Measurements from ENCODE around the gene TMEM182.
A peak's percentile ranks its signal among the peaks of the same experiment; 100 is the strongest.

TMEM182 gene

DNA sequence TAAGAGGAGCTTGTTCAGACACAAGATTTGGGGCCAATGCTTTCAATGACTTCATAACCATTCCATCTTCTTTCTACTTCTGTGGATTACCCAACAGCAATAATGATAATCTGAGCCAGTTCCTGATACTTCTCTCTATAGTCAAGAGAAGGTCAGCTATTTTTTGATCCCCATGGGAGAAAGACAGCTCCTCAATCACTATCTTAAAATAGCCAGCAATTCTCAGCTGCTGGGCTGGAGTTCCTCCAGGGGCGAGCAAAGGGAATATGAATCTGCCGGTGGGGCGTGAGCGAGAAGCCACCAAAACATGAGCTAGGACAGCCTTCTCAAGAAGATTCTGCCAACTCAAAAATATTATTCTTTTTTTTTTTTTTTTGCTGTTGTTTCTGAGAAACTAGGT lies at the start of gene TMEM182:
TMEM182 (plus strand) TSS at position 269 of the 400 bp plus-strand sequence. CDS start 187 bp downstream, outside the sequence.
- no peak for ATAC-seq
- H3K4me1 Mint-ChIP-seq = no peaks in the 10 kb centered on the region
- H3K27ac Mint-ChIP-seq = no peak within 1 kb of the TSS
- H3K9me3 Mint-ChIP-seq = no peaks in the 10 kb centered on the region
- no peaks in the 10 kb centered on the region for H3K27me3 Mint-ChIP-seq
- no peak for DNase-seq
- H3K4me3 Mint-ChIP-seq = no peak within 1 kb of the TSS

GRCh38 chr2:102717308-102718018 lies 44.4 kb upstream of the TMEM182 start:
- Mint-ChIP-seq H3K4me1 (no peaks in the 10 kb centered on the region), H3K27me3 (no peaks in the 10 kb centered on the region), H3K27ac (no peak overlapping the region), H3K9me3 (no peaks in the 10 kb centered on the region), H3K4me3 (no peak overlapping the region)
- ATAC-seq (no peak), DNase-seq (no peak)

DNA sequence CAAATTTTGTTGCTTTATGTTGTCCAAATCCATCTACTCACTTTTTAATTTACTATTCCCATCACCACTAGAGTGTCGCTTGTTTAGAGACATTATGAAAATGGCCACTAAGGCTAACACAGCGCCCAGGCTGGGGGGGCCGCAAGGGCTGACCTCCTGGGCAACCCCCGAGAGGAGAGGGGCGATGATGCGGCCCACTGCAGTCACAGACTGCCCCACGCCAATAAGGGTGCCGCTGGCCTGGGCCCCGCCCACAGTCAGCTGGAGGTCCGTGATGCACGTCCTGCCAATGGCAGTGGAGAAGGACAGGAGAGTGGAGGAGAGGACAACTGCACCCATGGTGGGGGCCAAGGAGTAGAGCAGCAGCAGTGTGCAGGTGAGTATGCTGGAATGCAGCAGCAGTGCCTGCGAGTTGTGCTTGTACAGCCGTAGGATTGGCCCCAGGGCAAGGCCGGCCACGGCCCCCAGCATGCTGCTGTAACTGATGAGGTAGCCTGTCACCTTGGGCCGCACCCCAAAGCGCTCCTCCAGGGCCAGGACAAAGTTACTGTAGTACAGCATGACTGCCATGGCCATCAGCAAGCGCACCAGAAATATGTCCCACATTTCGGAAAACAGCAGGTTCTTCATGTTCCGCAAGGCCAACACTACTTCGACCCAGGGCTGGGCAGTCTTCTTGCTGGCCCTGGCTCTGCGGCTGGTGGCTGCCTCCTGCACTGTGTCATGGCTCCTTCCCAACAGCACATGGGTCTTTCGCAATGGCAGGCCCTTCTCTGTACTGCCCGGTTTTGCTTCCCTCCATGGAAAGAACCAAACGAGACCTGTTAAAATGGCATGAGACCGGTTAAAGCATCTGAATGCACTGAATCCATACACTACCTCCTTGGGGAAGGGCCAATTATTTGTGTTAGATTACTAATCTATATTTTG lies 43.2 kb upstream of the TMEM182 start:
- no peaks in the 10 kb centered on the region for H3K9me3 Mint-ChIP-seq
- H3K27ac Mint-ChIP-seq = peak overlapping the region in 1 of 2 donors; percentile 21
- H3K4me3 Mint-ChIP-seq = no peak overlapping the region
- ATAC-seq (no peak), DNase-seq (no peak)
- no peaks in the 10 kb centered on the region for H3K27me3 Mint-ChIP-seq
- no peaks in the 10 kb centered on the region for H3K4me1 Mint-ChIP-seq

GRCh38 chr2:102724016-102724490 lies 37.8 kb upstream of the TMEM182 start:
- no peaks in the 10 kb centered on the region for H3K4me1 Mint-ChIP-seq
- H3K4me3 Mint-ChIP-seq = no peak overlapping the region
- no peak for ATAC-seq
- no peaks in the 10 kb centered on the region for H3K27me3 Mint-ChIP-seq
- DNase-seq = no peak
- no peaks in the 10 kb centered on the region for H3K9me3 Mint-ChIP-seq
- no peak overlapping the region for H3K27ac Mint-ChIP-seq

DNA sequence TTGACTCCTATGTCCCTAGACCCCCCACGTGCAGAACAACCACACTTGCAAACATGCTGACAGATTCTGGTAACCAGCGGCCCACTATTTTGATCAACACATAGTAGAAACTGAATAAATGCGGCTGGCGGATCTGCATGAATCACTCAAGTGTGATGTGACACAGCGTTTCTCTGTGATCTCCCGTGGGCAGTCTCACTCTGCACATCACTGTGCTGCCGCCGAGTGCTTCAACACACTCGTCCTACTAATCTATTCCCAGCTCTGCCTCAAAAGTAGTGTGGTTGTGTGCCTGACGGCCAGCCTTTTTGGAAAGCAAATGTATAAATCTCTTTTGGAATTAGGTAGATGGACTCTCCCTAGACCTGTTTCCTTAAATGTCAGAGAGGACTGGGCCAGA lies 37.3 kb upstream of the TMEM182 start:
- ATAC-seq (no peak), DNase-seq (no peak)
- no peaks in the 10 kb centered on the region for H3K27me3 Mint-ChIP-seq
- H3K9me3 Mint-ChIP-seq = no peaks in the 10 kb centered on the region
- H3K4me1 Mint-ChIP-seq = no peaks in the 10 kb centered on the region
- H3K27ac Mint-ChIP-seq = no peak overlapping the region
- no peak overlapping the region for H3K4me3 Mint-ChIP-seq

- H3K4me1 Mint-ChIP-seq = no peaks in the 10 kb centered on the region
- DNase-seq (no peak), ATAC-seq (no peak)
- H3K27me3 Mint-ChIP-seq = no peaks in the 10 kb centered on the region
- H3K27ac Mint-ChIP-seq = no peak overlapping the region
- no peak overlapping the region for H3K4me3 Mint-ChIP-seq
- no peaks in the 10 kb centered on the region for H3K9me3 Mint-ChIP-seq
Measured at GRCh38 chr2:102726128-102727087, 35.4 kb upstream of the TMEM182 start.

DNA sequence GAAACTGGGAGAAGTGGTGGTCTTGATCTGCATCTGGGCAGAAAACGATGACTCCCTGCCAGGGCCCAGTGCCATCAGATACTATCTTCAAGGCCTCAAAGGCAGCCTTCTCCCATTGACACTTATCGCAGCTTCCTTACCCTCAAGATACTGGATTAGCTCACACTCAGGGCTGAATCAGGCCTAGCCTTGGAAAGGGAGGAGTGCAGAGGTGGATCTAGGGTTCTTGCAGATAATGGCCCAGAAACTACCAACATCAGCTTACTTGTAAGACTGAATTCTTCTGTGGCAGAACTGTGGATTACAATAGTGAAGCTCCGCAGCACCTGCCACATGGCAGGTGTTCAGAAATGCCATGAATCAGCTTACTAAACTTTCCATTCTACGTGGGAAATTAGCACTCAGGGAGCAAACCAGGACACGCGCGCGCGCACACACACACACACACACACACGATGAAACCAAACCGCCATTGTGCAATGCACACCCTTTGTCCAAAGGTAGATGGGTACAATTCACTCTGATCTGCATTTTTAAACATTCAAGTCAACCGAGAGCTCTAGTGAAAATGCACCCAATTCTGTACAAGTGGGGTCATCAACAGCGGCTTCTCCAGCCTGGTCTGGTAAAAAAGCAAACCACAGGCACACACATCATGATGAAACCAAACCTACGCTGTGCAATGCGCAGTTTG lies 26.3 kb upstream of the TMEM182 start:
- no peaks in the 10 kb centered on the region for H3K27me3 Mint-ChIP-seq
- no peak for DNase-seq
- peaks cover 42% of the 10 kb centered on the region for H3K4me1 Mint-ChIP-seq
- peak overlapping the region; percentile 95 to 97 for H3K4me3 Mint-ChIP-seq
- ATAC-seq = peak; percentile 1
- no peaks in the 10 kb centered on the region for H3K9me3 Mint-ChIP-seq
- peak overlapping the region; percentile 27 to 97 for H3K27ac Mint-ChIP-seq

DNA sequence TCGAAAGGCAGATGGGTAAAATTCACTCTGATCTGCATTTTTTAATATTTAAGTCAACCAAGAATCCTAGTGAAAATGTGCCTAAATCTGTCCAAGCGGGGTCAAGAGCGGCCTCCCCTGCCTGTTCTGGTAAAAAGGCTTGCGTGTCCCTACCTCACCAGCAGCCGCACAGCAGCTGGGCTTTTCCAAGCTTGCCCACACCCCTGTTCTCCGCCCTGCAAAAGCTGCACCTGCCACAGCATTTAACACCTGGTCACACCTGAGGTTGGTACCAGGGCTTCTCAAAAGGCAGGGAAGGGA lies 25.8 kb upstream of the TMEM182 start:
- Mint-ChIP-seq H3K9me3 (no peaks in the 10 kb centered on the region), H3K4me1 (peaks cover 42% of the 10 kb centered on the region)
- ATAC-seq = peak; percentile 41

DNA sequence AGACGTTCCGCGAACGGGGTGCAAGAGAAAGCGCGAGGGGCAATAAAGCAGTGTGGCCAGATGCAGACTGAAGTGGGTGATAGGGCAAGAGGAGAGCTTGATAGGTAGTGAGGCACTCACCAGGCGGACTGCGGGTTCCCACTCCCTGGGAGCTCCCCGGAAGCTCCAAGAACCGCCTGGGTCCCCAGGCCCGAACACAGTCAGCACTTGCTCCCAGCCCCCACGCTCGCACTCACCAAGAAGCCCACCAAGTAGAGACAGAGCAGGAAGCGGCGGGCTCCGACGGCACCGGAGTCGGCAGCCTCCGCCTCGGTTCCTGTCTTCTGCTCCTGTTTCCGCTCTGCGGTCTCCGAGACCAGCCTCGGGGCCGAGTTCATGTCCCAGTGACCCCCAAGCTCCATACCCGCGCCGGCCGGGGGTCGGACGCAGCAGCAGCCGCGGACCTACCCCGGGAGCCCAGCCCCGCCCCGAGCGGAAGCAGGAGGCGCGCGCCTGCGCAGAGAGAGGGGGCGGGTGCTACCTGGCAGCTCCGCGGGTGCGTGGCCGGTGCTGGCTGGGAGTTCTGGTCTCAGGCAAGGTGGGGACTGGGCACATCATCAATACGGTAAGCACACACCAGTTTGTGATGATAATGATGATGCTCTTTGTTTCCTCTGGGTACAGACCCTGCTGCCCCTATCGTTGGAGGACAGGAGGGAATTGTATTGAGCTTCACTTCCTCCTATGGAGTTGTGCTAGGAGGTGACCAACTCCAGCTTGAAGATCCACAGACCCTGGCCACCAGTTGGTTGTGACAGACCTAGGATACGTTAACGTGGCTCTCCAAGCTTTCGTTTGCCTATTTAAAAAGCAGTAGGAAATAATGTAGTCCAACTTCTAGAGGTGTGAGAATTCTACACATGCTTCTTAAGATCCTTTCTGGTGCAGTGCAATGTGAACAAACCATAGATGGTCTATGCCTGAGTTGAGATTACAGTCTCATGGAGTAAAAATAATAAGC lies 25.1 kb upstream of the TMEM182 start:
- ATAC-seq = peak; percentile 95
- DNase-seq = peak; percentile 83 to 85

More for the DNA sequence above, 25.8 kb upstream of the TMEM182 start:
- Mint-ChIP-seq H3K27ac (peak overlapping the region; percentile 94 to 97), H3K27me3 (no peaks in the 10 kb centered on the region), H3K4me3 (peak overlapping the region; percentile 95 to 97)
- no peak for DNase-seq

DNA sequence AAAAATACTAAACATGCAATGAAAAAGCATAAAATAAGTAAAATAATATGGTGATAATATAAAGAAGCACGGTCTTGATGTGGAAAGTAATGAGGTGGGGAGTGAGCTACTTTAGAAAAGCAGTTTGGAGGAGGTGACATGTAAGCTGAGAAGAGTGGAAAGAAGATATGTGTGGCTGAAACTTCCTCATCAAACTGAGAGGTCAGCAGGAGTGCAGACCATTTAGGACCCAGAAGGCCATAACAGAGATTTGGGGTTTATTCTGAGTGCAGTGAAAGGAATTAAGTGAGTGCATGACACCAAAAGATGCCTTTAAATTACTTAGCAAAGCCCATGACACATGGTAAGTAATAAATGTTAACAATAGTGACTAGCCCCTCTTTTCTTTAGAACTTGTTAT lies 24.4 kb upstream of the TMEM182 start:
- peak overlapping the region; percentile 95 to 97 for H3K4me3 Mint-ChIP-seq
- H3K4me1 Mint-ChIP-seq = peaks cover 42% of the 10 kb centered on the region
- peak overlapping the region in 1 of 2 donors; percentile 66 for H3K27ac Mint-ChIP-seq
- H3K9me3 Mint-ChIP-seq = no peaks in the 10 kb centered on the region
- ATAC-seq (no peak), DNase-seq (no peak)
- no peaks in the 10 kb centered on the region for H3K27me3 Mint-ChIP-seq

More for the DNA sequence above, 25.1 kb upstream of the TMEM182 start:
- Mint-ChIP-seq H3K9me3 (no peaks in the 10 kb centered on the region), H3K27me3 (no peaks in the 10 kb centered on the region), H3K27ac (peak overlapping the region; percentile 94 to 97), H3K4me1 (peaks cover 42% of the 10 kb centered on the region), H3K4me3 (peak overlapping the region; percentile 95 to 97)

DNA sequence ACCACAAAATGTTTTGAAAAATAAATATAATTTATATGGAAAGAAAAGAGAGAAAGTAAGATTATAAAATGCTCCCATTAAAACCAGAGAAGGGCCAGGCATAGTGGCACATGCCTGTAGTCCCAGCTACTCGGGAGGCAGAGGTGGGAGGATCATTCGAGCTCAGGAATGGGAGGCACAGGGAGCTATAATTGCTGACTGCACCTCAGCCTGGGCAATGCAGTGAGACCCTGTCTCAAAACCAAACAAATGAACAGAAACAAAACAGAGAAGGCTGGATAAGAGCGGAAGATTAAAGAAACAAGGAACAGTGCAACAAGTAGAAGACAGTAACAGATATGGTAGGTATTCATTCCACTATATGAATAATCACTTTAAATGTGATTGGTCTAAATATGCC lies 18.6 kb upstream of the TMEM182 start:
- H3K27me3 Mint-ChIP-seq = no peaks in the 10 kb centered on the region
- H3K4me3 Mint-ChIP-seq = no peak overlapping the region
- ATAC-seq (no peak), DNase-seq (no peak)
- H3K9me3 Mint-ChIP-seq = peaks cover 0 to 10% of the 10 kb centered on the region in 2 donors
- peaks cover 7% of the 10 kb centered on the region for H3K4me1 Mint-ChIP-seq
- H3K27ac Mint-ChIP-seq = no peak overlapping the region

GRCh38 chr2:102748107-102748506 lies 13.7 kb upstream of the TMEM182 start:
- H3K4me1 Mint-ChIP-seq = peaks cover 5% of the 10 kb centered on the region
- no peak overlapping the region for H3K27ac Mint-ChIP-seq
- peaks cover 0 to 10% of the 10 kb centered on the region in 2 donors for H3K9me3 Mint-ChIP-seq
- no peak for ATAC-seq
- no peak for DNase-seq
- no peaks in the 10 kb centered on the region for H3K27me3 Mint-ChIP-seq
- H3K4me3 Mint-ChIP-seq = no peak overlapping the region

DNA sequence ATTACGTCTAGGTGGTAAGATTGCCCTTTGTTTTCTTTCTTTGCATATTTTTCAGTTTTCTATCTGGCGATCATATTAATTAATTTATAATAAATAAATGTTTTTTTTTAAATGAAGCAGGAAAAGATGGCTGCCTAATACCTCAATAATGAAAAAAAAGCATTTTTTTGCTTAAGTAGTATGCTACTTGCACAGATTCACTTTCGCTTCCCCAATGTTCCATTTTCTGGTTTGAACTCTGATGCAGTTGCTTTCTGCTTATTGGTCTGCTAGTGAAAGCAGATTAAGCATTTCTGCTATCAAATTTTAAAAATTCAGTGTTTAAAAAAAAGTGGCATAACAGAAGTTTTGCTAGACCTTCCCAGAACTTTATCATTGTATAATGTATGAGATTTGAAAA lies 11.9 kb upstream of the TMEM182 start:
- Mint-ChIP-seq H3K27me3 (no peaks in the 10 kb centered on the region), H3K4me3 (no peak overlapping the region), H3K9me3 (peaks cover 0 to 5% of the 10 kb centered on the region in 2 donors), H3K4me1 (peaks cover 5% of the 10 kb centered on the region), H3K27ac (no peak overlapping the region)
- ATAC-seq (no peak), DNase-seq (no peak)
